ENCODE data around the gene PLCXD1.

DNA sequence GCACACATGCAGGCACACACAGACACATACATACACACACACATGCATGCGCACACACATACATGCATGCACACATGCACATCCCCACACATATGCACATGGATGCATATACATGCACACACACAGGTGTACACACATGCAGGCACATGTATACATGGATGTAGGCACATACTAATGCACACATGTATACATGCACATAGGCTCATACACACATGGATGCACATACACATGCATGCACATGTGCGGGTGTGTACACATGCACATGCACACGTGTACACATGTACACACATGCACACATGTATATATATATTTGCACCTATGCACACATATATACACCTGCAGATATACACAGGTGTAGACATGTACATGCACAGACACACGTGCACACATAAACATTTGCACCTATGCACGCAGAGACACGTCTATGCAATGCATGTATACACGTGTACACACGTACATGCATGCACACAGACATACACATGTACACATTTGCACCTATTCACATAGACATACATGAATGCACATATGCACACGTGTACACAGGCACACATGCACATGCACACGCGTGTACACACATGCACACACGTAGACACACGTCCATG lies 4.0 kb downstream of the PLCXD1 start:
- TF ChIP-seq, protein P1, sequence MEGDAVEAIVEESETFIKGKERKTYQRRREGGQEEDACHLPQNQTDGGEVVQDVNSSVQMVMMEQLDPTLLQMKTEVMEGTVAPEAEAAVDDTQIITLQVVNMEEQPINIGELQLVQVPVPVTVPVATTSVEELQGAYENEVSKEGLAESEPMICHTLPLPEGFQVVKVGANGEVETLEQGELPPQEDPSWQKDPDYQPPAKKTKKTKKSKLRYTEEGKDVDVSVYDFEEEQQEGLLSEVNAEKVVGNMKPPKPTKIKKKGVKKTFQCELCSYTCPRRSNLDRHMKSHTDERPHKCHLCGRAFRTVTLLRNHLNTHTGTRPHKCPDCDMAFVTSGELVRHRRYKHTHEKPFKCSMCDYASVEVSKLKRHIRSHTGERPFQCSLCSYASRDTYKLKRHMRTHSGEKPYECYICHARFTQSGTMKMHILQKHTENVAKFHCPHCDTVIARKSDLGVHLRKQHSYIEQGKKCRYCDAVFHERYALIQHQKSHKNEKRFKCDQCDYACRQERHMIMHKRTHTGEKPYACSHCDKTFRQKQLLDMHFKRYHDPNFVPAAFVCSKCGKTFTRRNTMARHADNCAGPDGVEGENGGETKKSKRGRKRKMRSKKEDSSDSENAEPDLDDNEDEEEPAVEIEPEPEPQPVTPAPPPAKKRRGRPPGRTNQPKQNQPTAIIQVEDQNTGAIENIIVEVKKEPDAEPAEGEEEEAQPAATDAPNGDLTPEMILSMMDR (conservative IDR thresholded peaks at IDR 0.05; ENCODE audit: low read depth in 2 of 2), result no peak
- TF ChIP-seq EZH2 (IDR thresholded peaks at IDR 0.05; ENCODE audit: low read depth, unreplicated experiment) (no peak), NANOG (IDR thresholded peaks at IDR 0.05; ENCODE audit: borderline replicate concordance) (no peak), POLR2AphosphoS5 (IDR thresholded peaks at IDR 0.05; ENCODE audit: low read depth) (peak; percentile 51; the same call in 1 of the 2 replicates), CREB1 (CRISPR knock-in tag; IDR thresholded peaks at IDR 0.05; ENCODE audit: low read depth) (no peak), ZNF331 (CRISPR knock-in tag; IDR thresholded peaks at IDR 0.05; ENCODE audit: low read depth) (no peak), JUNB (IDR thresholded peaks at IDR 0.05; ENCODE audit: unreplicated experiment) (no peak)
- TF ChIP-seq, protein P2, sequence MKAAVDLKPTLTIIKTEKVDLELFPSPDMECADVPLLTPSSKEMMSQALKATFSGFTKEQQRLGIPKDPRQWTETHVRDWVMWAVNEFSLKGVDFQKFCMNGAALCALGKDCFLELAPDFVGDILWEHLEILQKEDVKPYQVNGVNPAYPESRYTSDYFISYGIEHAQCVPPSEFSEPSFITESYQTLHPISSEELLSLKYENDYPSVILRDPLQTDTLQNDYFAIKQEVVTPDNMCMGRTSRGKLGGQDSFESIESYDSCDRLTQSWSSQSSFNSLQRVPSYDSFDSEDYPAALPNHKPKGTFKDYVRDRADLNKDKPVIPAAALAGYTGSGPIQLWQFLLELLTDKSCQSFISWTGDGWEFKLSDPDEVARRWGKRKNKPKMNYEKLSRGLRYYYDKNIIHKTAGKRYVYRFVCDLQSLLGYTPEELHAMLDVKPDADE (IDR thresholded peaks at IDR 0.05), result no peak
- TF ChIP-seq, protein P3, sequence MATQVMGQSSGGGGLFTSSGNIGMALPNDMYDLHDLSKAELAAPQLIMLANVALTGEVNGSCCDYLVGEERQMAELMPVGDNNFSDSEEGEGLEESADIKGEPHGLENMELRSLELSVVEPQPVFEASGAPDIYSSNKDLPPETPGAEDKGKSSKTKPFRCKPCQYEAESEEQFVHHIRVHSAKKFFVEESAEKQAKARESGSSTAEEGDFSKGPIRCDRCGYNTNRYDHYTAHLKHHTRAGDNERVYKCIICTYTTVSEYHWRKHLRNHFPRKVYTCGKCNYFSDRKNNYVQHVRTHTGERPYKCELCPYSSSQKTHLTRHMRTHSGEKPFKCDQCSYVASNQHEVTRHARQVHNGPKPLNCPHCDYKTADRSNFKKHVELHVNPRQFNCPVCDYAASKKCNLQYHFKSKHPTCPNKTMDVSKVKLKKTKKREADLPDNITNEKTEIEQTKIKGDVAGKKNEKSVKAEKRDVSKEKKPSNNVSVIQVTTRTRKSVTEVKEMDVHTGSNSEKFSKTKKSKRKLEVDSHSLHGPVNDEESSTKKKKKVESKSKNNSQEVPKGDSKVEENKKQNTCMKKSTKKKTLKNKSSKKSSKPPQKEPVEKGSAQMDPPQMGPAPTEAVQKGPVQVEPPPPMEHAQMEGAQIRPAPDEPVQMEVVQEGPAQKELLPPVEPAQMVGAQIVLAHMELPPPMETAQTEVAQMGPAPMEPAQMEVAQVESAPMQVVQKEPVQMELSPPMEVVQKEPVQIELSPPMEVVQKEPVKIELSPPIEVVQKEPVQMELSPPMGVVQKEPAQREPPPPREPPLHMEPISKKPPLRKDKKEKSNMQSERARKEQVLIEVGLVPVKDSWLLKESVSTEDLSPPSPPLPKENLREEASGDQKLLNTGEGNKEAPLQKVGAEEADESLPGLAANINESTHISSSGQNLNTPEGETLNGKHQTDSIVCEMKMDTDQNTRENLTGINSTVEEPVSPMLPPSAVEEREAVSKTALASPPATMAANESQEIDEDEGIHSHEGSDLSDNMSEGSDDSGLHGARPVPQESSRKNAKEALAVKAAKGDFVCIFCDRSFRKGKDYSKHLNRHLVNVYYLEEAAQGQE (IDR thresholded peaks at IDR 0.05; ENCODE audit: unreplicated experiment), result no peak
